T-helper 22 cell (primary cell): ENCODE results near the gene QRSL1.
"Not testable (repeated sequence)": the region's sequence is repeated elsewhere in the genome, so short reads cannot be mapped to it uniquely, and the experiment has no call there.

Source experiments
- DNase-seq: peaks from one replicate; pipeline ENCODE4 v3.0.0-alpha.2; 2020; ENCODE audit warnings: low read depth

The QRSL1 gene, protein sequence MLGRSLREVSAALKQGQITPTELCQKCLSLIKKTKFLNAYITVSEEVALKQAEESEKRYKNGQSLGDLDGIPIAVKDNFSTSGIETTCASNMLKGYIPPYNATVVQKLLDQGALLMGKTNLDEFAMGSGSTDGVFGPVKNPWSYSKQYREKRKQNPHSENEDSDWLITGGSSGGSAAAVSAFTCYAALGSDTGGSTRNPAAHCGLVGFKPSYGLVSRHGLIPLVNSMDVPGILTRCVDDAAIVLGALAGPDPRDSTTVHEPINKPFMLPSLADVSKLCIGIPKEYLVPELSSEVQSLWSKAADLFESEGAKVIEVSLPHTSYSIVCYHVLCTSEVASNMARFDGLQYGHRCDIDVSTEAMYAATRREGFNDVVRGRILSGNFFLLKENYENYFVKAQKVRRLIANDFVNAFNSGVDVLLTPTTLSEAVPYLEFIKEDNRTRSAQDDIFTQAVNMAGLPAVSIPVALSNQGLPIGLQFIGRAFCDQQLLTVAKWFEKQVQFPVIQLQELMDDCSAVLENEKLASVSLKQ

GRCh38 chr6:106629103-106629858 lies at the start of gene QRSL1, which contains the start of gene RTN4IP1:
Gene QRSL1, plus strand, starts transcription at chr6:106629578. Its CDS starts 104 bp downstream, at chr6:106629682.
Gene RTN4IP1, minus strand, starts transcription at chr6:106629498. Its CDS starts 477 bp downstream, at chr6:106629021.
- peak; percentile 72 for DNase-seq

- DNase-seq: no peak
These were observed 47.9 kb upstream of the QRSL1 start for GRCh38 chr6:106581468-106581867.

DNA sequence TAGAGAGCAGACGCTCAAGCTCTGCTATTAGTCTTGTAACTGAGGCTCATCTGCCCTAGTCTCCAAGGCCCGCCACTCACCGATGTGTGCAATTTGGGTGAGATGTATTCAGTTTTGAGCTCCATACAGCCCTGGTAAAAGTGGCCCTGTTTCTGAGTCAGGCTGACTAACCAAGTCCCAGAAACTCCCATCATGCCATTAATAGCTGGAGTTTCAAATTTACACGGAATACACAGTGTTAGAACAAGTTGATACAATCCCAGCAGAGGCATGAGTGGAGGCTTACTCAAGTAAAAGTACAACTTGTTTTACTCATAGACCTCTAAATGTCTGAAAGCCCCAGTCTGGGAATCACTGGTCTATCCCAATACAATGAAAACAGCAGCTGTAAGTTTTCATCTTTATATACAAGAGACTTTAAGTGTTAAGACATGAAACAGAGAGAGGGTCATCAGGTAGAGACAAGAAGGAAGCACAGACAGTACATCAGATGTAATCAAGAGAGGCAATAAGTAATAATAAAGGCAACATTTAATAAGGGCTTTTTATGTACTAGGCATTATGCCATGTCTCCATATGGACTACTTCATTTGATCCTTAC lies 42.5 kb upstream of the QRSL1 start:
- DNase-seq: no peak

DNA sequence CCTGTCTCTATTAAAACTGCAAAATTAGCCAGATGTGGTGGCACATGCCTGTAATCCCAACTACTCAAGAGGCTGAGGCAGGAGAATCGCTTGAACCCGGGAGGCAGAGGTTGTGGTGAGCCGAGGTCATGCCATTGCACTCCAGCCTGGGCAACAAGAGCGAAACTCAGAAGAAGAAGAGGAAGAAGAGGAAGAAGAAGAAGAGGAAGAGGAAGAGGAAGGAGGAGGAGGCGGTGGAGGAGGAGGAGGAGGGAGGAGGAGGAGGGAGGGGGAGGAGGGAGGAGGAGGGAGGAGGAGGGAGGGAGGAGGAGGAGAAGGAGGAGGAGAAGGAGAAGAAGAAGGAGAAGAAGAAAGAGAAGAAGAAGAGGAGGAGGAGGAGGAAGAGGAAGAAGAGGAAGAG lies 40.4 kb upstream of the QRSL1 start:
- not testable (repeated sequence) for DNase-seq

DNA sequence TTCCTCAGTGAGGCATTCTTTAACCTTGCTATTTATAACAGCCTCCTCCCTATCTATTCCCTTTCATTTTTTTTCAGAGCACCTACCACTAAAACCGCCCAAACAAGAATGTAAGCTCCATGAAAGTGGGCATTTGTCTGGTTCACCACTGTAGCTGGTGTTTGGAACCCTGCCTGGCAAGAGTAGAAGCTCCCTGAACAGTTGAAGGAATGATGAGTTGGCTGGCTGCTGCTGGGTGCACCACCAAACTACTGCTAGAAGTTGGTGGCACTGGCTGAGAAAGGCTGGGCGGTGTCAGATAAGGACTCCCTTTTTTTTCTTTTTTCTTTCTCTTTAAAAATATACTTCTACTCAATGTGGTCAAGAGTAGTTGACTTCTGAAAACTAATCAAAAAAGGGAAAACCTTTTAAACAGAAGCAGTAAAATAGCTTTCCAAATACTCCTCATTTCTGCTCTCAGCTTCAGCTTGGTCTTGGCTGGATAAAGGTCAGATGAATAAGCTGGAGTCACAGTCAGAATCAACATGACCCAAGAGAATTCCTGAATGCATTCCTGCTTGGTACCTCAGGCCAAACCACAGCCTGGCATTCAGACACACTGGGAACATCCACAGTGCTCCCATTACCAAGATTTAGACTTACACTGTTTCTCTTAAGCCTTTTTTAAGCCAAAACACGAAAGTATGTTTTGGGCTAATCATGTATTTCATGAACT lies 38.1 kb upstream of the QRSL1 start:
- no peak for DNase-seq

GRCh38 chr6:106599440-106599839 lies 29.9 kb upstream of the QRSL1 start:
- DNase-seq: no peak

- no peak for DNase-seq
These were observed 29.0 kb upstream of the QRSL1 start for GRCh38 chr6:106600329-106600728.

DNA sequence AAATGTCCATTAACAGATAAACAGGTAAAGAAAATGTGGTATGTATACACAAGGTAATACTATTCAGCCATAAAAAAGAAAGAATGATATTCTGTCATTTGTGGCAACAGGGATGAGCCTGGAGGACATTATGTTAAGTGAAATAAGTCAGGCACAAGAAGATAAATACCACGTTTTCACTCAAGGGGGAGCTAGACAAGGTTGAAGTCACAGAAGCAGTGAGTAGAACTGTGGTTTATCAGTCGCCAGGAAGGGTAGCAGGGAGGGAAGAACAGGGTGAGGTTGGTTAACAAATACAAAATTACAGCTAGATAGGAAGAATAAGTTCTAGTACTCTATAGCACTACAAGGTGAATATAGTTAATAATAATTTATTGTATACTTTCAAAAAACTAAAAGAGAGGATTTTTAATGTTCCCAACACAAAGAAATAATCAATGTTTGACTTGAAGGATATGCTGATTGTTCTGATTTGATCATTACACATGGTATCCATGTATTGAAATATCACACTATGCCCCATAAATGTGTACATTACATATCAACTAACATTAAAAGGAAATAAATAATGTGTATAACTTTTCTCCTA lies 21.2 kb upstream of the QRSL1 start:
- DNase-seq: no peak

DNA sequence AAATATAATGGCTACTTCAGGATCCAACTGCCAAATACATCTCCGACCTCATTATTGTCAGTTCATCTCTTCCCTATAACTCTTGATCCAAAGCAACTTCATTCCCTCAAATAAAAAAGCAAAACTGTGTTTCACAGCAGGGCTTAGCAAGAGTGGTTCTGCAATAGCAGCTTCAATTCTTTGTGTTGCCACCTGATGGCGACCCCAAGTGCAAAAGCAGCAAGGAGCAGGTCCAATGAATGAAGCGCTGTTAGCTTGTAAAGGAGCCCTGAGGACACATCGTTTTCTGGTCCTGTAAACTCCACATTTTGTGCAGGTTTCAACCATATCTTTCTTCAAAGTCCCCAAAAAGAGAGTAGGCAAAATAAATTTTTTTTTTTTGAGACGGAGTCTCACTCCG lies 19.7 kb upstream of the QRSL1 start:
- no peak for DNase-seq

DNA sequence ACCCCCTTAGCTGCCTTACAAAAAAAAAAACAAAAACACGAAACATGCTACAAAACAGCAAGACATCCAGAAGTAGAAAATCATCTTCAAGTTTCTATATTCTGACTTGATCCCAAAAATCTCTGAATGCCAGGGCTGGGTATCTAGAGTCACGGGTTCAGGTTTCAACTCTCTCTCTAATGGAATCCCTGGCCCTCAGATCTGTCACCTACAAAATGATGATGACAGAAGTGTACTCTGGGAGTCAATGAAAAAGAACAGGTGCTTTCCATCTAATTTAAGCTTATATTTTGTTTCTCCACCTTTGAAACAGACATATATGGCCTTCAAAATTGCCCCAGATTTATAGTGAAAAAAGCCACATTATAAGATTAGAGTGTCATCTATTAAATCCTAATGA lies 18.3 kb upstream of the QRSL1 start:
- DNase-seq: no peak

DNA sequence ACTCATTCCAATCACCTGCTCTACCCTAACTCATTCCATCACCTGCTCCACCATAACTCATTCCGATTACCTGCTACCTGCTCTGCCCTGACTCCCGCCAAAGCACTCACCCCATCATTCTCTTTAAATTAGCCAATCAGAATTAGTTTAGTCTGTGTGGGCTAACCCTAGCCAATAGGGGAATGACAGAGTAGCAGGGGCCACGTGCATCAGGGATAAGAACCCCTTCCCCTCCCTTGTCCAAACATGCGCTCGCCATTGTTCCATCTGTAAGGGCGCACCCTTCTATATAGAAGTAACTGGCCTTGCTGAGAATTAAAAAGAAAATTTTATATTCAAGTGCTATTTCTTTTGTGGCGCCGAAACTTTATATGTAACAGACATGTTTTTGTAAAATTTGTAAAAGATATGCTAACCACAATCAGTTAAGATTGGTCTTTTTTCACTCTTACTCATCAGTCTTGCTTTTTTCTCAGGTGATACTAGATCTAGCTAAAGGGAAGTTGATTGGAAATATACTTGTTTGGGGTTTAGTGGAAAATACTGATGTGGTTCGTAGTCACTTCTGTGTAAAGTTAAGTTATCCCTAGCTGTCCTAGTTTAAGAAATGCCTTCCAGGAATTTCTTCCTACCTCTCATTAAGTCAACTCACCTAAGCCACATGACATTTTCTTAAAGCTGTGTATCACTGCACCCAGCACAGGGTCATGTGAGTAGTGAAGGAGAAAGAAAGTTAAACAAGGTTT lies 16.5 kb upstream of the QRSL1 start:
- DNase-seq: no peak

DNA sequence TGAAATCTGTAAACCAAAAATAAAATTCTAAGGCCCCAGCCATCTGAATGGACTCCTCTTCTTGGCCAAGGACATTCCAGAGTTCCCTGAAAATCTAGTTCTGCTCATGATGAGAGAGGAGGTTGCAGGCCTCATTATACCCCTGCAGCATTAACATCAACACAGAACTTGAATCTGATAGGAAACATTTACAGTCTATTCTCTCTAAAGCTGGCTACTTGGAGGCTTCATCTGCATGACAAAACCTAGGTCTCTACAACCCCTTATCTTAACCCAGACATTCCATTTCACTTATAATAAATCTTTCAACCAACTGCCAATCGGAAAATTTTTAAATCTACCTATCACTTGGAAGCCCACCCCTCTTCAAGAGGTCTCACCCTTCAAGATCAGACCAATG lies 15.8 kb upstream of the QRSL1 start:
- DNase-seq: no peak

- no peak for DNase-seq
These were observed 15.2 kb upstream of the QRSL1 start for GRCh38 chr6:106614166-106614565.

DNA sequence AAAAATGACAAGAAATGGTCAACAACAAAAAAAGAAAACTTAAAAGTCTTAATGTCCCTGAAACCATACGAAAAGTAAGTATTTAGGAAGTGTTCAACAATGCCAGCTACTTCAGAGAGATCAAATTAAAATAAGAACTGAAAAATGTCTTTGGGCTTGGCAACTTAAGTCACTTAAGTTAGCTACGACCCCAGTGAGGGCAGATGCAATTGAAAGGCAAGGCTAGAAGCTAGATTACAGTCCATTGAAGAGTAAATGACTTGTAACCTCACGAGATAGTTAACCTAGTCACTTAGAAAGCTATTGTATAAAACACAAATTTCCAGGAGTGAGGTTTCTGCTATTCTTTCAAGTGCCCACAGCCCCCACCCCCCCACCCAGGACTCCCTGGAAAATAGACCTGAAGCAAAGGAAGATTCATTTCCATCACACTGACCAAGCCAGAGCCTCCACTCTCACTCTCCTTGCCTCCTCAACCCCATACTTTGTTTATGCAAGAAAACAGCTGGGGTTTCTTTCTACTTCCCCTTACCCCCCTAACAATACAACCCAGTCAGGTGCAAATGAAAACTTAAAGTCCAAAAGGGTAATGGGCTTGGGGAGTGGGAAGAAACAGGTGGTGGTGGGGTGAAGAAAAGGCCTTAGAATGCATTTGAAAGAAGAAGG lies 14.7 kb upstream of the QRSL1 start:
- DNase-seq: no peak

DNA sequence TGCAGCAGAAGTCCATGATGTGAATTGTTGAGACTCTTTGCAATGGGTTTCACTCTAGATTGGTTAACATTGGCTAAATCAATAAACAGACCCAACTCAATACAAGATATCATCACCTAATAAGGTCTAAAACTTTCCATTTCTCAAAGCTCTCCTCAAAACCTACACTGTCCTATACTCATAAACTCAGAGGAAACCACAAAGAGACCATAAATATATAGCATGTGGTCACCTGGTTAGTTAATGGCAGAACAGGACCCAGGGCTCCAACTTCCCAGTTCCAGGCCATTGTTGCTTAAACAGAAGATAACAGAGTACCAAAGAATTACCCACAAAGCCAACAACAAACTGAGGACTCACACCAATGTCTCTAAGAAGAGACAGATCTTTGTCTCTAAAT lies 12.1 kb upstream of the QRSL1 start:
- DNase-seq: no peak

- DNase-seq: no peak
These were observed 11.5 kb upstream of the QRSL1 start for GRCh38 chr6:106617857-106618256.

GRCh38 chr6:106618324-106618723 lies 11.1 kb upstream of the QRSL1 start:
- DNase-seq: no peak

GRCh38 chr6:106619223-106619622 lies 10.2 kb upstream of the QRSL1 start:
- DNase-seq: no peak

GRCh38 chr6:106620931-106621672 lies 8.3 kb upstream of the QRSL1 start:
- DNase-seq: no peak

- DNase-seq: no peak
These were observed 7.0 kb upstream of the QRSL1 start for GRCh38 chr6:106622412-106622811.
